Hypothalamus (tissue), 51 donors: ENCODE data around the gene PRPSAP2.

ENCODE experiments used
- DNase-seq, 51 donors: peaks; one replicate each; lab custom pipeline; 2025; lab: John Stamatoyannopoulos, UW

Gene PRPSAP2

DNA sequence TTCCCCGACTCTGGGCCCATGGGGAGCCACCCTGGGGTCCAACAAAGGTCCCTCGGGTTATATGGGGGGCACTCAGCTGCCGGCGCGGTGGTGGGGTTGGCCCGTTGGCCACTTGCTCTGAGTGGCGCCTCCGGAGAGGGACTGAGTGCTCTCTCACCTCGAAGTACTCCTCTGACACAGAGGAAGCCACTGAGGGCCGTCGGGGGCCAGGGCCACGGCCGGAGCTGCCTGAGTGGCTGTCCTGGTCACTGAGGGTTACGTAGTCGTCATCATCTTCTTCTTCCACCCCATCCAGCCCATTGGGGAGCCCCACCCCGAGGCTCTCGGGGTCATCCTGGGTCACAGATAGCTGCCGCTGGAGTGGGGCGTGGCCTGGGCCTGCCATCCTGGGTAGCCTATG lies 119.7 kb downstream of the PRPSAP2 start:
- DNase-seq = no peak

DNA sequence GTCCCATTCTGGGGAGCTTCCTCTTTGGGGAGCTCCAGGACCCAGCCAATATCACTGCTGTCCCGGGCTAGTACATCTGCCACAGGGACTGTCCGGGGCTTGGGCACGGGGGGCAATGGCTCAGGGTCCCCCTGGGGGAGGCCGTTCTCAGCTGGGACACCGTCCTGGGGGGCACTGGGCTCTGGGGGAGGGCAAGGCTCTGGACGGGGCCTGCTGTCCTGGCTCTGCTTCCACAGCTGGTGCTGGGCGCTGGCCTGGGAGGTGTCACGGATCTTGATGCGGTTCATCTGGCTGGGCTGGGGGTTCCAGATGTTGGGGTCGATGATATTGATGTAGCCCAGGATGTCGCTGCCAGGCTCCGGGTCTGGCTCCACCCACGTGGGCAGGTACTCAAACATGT lies 120.1 kb downstream of the PRPSAP2 start:
- DNase-seq = no peak

DNA sequence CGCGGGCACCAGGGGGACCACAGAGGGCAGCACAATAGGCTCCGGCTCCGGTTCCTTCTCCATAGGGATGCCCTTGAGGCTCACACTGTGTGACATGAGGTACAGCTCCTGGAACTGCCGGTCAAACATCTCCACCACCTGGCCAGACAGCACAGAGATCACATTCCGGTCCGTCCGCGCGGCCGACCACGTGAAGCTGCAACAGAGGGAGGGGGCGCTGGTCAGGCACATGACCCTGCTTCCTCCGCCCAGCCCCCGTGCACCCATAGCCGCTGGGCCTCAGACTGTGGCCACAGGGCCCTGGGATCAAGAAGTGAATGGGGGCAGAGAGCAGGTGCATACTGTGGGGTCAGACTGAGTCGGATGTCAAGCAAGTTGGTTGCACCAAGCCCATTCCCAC lies 120.7 kb downstream of the PRPSAP2 start:
- DNase-seq = no peak
